Endothelial cell of umbilical vein (primary cell): ENCODE measurements around the gene YAP1. TPM values are rescaled to one million over a fixed set of nuclear protein-coding genes. Genes with fewer than 3 reads are reported as not detected.

Experiments used
- BruUV-seq: library from RNA; stranded (reverse); fragments of 400-500 nt; replicated peaks from 2 replicates; lab custom pipeline; 2021; lab: Mats Ljungman, UMichigan
- CTCF ChIA-PET: fragments of 300-600, 350-600 bp; sonication (Branson Sonifier 250); formaldehyde crosslinking; loops from one replicate; lab custom pipeline; 2021; ENCODE audit warnings: antibody characterized with exemption, inconsistent platforms; lab: Charles Lee
- POLR2A ChIA-PET: fragments of 300-600, 350-600 bp; sonication (Branson Sonifier 250); formaldehyde crosslinking; loops from one replicate; lab custom pipeline; 2021; ENCODE audit warnings: antibody characterized with exemption, inconsistent platforms; lab: Charles Lee
- DNase-seq: peaks from one replicate; pipeline ENCODE4 v3.0.0-alpha.2; 2011; ENCODE audit warnings: low read depth, low spot score
- FAIRE-seq: peaks from 2 replicates; lab custom pipeline; 2011; peaks lifted over from hg19 to GRCh38; lab: Jason Lieb, UNC
- H2AFZ ChIP-seq: 2 replicates; pipeline ENCODE4 v1.6.0; 2012; ENCODE audit warnings: low read depth, low read length, control low read depth, inconsistent platforms
- H3K27ac ChIP-seq: 2 replicates; pipeline ENCODE4 v1.5.1; 2011; ENCODE audit warnings: low read depth, mild to moderate bottlenecking, control low read depth, low read length, moderate library complexity; ENCODE audit not compliant: insufficient read depth
- H3K27me3 ChIP-seq, 2 experiments: 2 replicates each; pipeline versions ENCODE4 v1.6.0 to v1.6.1; 2011; ENCODE audit warnings: low read length in 2 of 2, mixed read lengths in 1 of 2; ENCODE audit not compliant: control insufficient read depth in 2 of 2, insufficient read depth in 2 of 2
- H3K36me3 ChIP-seq, 2 experiments: 2 replicates in 1 of 2; 3 replicates in 1 of 2; pipeline ENCODE4 v1.5.1; 2011; ENCODE audit warnings: low read length in 2 of 2, mild to moderate bottlenecking in 1 of 2, moderate library complexity in 1 of 2; ENCODE audit not compliant: control insufficient read depth in 2 of 2, insufficient read depth in 2 of 2; ENCODE audit errors: extremely low read depth in 1 of 2
- H3K4me1 ChIP-seq: 3 replicates; pipeline ENCODE4 v1.5.1; 2011; ENCODE audit warnings: mild to moderate bottlenecking, low read length; ENCODE audit not compliant: control insufficient read depth, insufficient read depth; ENCODE audit errors: extremely low read depth
- H3K4me2 ChIP-seq: 2 replicates; pipeline ENCODE4 v1.6.1; 2011; ENCODE audit warnings: low read length, control low read depth, mixed read lengths; ENCODE audit not compliant: insufficient read depth
- H3K4me3 ChIP-seq, 3 experiments: fragments of 200-600 bp in 1 of 3; sonication (generic), shearing (Covaris generic) in 1 of 3; replicated peaks in 1 of 3; 2 replicates each; pipeline ENCODE4 v1.5.1; 2011 to 2016; ENCODE audit warnings: control low read depth in 3 of 3, low read length in 3 of 3, mild to moderate bottlenecking in 2 of 3, inconsistent platforms in 1 of 3, low read depth in 1 of 3, moderate library complexity in 1 of 3; ENCODE audit not compliant: insufficient read depth in 1 of 3
- H3K79me2 ChIP-seq: 2 replicates; pipeline ENCODE4 v1.6.0; 2012; ENCODE audit warnings: low read length, inconsistent platforms; ENCODE audit not compliant: control insufficient read depth, insufficient read depth
- H3K9ac ChIP-seq: replicated peaks from 2 replicates; pipeline ENCODE3; 2011; ENCODE audit warnings: low read length, control low read depth; ENCODE audit not compliant: insufficient read depth; ENCODE audit errors: extremely low read depth
- H3K9me1 ChIP-seq: replicated peaks from 3 replicates; pipeline ENCODE4 v1.6.0; 2011; ENCODE audit warnings: mild to moderate bottlenecking, low read length; ENCODE audit not compliant: control insufficient read depth, insufficient read depth; ENCODE audit errors: extremely low read depth
- H3K9me3 ChIP-seq: replicated peaks from 2 replicates; pipeline ENCODE4 v1.5.1; 2012; ENCODE audit warnings: low read length, inconsistent platforms; ENCODE audit not compliant: control insufficient read depth, insufficient read depth
- H4K20me1 ChIP-seq: replicated peaks from 2 replicates; pipeline ENCODE3; 2011; ENCODE audit warnings: mild to moderate bottlenecking, low read length; ENCODE audit not compliant: control insufficient read depth, insufficient read depth; ENCODE audit errors: extremely low read depth
- CTCF ChIP-seq, 2 donors: IDR thresholded peaks; 1 replicate in 1 of 2; 2 replicates in 1 of 2; pipeline ENCODE4 v1.5.1; 2011; ENCODE audit warnings: low read length in 2 of 2, mild to moderate bottlenecking in 2 of 2, moderate library complexity in 2 of 2, control low read depth in 1 of 2, inconsistent platforms in 1 of 2, low read depth in 1 of 2; ENCODE audit not compliant: insufficient read depth in 1 of 2; ENCODE audit errors: extremely low read depth in 1 of 2
- EZH2 ChIP-seq: IDR thresholded peaks from 2 replicates; pipeline ENCODE4 v1.6.1; 2012; ENCODE audit warnings: borderline replicate concordance, low read depth, mild to moderate bottlenecking, moderate library complexity, low read length, inconsistent platforms; ENCODE audit not compliant: severe bottlenecking
- FOS ChIP-seq: IDR thresholded peaks from 2 replicates; pipeline ENCODE4 v1.6.1; 2011; ENCODE audit warnings: mild to moderate bottlenecking, low read length, moderate library complexity, borderline replicate concordance; ENCODE audit not compliant: insufficient read depth
- GATA2 ChIP-seq: IDR thresholded peaks from 2 replicates; pipeline ENCODE4 v1.7.0; 2011; ENCODE audit warnings: low read depth, mild to moderate bottlenecking, moderate library complexity, mixed read lengths, low read length; ENCODE audit not compliant: insufficient read length, insufficient read depth
- JUN ChIP-seq: IDR thresholded peaks from 2 replicates; pipeline ENCODE4 v1.6.1; 2011; ENCODE audit warnings: borderline replicate concordance, low read depth; ENCODE audit not compliant: insufficient read length, insufficient read depth
- MAX ChIP-seq: IDR thresholded peaks from 2 replicates; pipeline ENCODE4 v1.6.1; 2011; ENCODE audit not compliant: insufficient read depth, insufficient read length
- MYC ChIP-seq: IDR thresholded peaks from one replicate; pipeline ENCODE4 v1.6.1; 2011; ENCODE audit warnings: mild to moderate bottlenecking, low read depth, low read length
- POLR2A ChIP-seq: IDR thresholded peaks from 2 replicates; pipeline ENCODE4 v1.6.1; 2012; ENCODE audit warnings: low read depth, mild to moderate bottlenecking, control low read depth, low read length
- POLR2AphosphoS5 ChIP-seq: IDR thresholded peaks from 2 replicates; pipeline ENCODE4 v1.6.1; 2012; ENCODE audit warnings: low read depth, mild to moderate bottlenecking, control low read depth, low read length, moderate library complexity; ENCODE audit not compliant: insufficient read depth
- dilution Hi-C: fragments of 300-500 bp; cut with MboI; formaldehyde crosslinking; loops from one replicate; pipeline ENCODE4 v1.15.0; 2019; ENCODE audit warnings: low sequenced_read_pairs; ENCODE audit not compliant: extremely low pct_ligation_motif_present
- intact Hi-C: fragments of 100-400 bp; cut with micrococcal nuclease; formaldehyde crosslinking; loops from one replicate; pipeline ENCODE4 v1.10.0; 2022
- polyA plus RNA-seq, 4 experiments: library from polyadenylated mRNA; depleted of rRNA in 3 of 4; stranded (reverse) in 3 of 4; unstranded in 1 of 4; fragments of >200 nt; gene quantifications; 2 replicates each; pipeline versions ENCODE4 v1.2.1 to v1.2.3, GENCODE V29; 2011 to 2012; ENCODE audit warnings: missing spikeins in 1 of 4
- total RNA-seq: library from RNA; stranded (reverse); gene quantifications from 2 replicates; pipeline ENCODE4 v1.2.3, GENCODE V29; 2021

YAP1 gene
- total and polyA plus RNA-seq, 2 donors (not counting 3 experiments of a cell fraction or from before 2014, with no cell fraction given), result 32.6 to 48.9 TPM

GRCh38 chr11:102062106-102062505, 48.1 kb upstream of the YAP1 start:
- Histone ChIP-seq H3K36me3 (no peaks in the 10 kb centered on the region), H3K27me3 (peaks cover 0 to 9% of the 10 kb centered on the region in 2 experiments), H4K20me1 (no peaks in the 10 kb centered on the region), H3K9me1 (no peaks in the 10 kb centered on the region), H3K27ac (no peak overlapping the region), H3K4me3 (no peak overlapping the region), H2AFZ (no peak overlapping the region), H3K9ac (no peak overlapping the region), H3K4me1 (no peaks in the 10 kb centered on the region), H3K79me2 (no peaks in the 10 kb centered on the region), H3K9me3 (no peaks in the 10 kb centered on the region), H3K4me2 (no peak overlapping the region)
- dilution Hi-C loops, result no loop called here
- intact Hi-C loops, result no loop called here
- POLR2A ChIA-PET, result no interaction called here
- CTCF ChIA-PET, result interaction anchor here (0.7 to 1.4 kb wide), 5 partner anchors 8 to 204 kb away, joined by 3 to 7 read pairs (median 3); no protein-coding TSS in a partner anchor
- TF ChIP-seq POLR2A (no peak), CTCF (IDR thresholded peaks at IDR 0.05; ENCODE audit: extremely low read depth in 1 of 2, insufficient read depth in 1 of 2, low read depth in 1 of 2, low read length in 2 of 2) (no peak), FOS (no peak), POLR2AphosphoS5 (no peak), GATA2 (no peak), MYC (no peak), JUN (no peak), MAX (no peak), EZH2 (no peak)
- DNase-seq (no peak), FAIRE-seq (no peak)
- no TSS peak for BruUV-seq
